ENCODE measurements around the gene MRPL18.
"Not testable (repeated sequence)": the region's sequence is repeated elsewhere in the genome, so short reads cannot be mapped to it uniquely, and the experiment has no call there.

Gene MRPL18

DNA sequence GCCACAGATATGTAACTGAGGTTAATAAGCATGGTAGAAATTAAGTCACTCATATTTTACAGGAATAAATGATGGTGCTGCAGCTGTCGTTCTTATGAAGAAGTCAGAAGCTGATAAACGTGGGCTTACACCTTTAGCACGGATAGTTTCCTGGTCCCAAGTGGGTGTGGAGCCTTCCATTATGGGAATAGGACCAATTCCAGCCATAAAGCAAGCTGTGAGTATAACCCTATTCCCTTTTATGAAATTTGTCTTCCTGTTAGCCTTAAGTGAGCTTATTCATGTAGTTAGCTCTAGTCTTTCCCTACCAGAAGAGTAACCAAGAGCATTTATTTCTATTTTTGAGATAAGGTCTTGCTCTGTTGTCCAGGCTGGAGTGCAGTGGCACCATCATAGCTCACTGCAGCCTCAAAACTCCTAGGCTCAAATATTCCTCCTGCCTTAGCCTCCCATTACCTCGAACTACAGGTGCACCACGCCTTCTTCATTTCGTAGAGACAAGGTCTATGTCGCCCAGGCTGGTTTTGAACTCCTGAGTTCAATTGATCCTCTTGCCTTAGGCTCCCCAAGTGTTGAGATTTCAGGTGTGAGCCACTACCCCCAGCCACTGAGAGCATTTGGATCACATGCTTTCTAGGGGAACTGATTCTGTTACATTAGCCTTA, 12.9 kb upstream of the MRPL18 start:
- no peak for DNase-seq (ENCODE audit: low spot score)

DNA sequence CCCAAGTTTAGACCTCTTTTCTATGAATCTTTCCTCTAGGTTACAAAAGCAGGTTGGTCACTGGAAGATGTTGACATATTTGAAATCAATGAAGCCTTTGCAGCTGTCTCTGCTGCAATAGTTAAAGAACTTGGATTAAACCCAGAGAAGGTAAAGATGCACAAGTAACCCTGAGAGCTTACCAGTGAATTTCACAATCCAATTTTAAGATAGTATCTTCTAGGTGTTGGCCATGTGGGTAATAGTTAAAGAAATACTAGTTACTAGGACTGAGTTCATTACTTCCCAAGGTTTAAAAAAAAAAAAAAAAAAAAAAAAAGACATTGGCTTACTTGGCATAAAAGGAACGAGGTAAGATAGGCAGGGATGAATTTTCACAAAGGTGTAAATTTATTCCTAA, 12.1 kb upstream of the MRPL18 start:
- DNase-seq (ENCODE audit: low spot score): no peak

DNA sequence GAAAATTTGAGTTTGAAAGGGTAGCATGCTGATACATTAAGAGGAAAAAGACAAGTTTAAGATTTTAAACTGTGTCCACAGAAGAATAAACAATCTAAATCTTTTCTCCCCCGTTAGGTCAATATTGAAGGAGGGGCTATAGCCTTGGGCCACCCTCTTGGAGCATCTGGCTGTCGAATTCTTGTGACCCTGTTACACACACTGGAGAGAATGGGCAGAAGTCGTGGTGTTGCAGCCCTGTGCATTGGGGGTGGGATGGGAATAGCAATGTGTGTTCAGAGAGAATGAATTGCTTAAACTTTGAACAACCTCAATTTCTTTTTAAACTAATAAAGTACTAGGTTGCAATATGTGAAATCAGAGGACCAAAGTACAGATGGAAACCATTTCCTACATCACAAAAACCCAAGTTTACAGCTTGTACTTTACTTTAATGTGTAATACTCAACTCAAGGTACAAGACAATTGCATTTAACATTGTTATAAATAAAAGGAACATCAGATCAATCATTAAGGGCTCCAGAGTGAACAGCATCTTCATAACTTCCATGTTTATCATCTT, 11.6 kb upstream of the MRPL18 start:
- DNase-seq (ENCODE audit: low spot score): no peak

DNA sequence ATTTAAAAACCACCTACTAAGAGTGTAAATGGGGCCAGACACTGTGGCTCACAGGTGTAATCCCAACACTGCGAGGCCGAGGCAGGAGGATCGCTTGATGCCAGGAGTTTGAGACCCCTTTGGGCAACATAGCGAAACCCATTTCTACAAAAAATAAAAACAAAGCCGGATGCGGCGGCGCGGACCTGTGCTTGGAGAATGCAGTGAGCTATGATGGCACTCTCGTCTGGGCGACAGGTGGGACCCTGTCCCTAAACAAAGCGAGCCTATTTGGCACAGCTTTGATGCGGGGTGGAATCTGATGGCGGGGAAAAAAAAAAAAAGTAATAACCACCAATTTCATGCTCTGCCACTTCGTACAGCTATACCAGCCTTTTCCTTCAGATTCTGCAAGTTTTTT, 2.0 kb upstream of the MRPL18 start:
- no peak for DNase-seq (ENCODE audit: low spot score)

DNA sequence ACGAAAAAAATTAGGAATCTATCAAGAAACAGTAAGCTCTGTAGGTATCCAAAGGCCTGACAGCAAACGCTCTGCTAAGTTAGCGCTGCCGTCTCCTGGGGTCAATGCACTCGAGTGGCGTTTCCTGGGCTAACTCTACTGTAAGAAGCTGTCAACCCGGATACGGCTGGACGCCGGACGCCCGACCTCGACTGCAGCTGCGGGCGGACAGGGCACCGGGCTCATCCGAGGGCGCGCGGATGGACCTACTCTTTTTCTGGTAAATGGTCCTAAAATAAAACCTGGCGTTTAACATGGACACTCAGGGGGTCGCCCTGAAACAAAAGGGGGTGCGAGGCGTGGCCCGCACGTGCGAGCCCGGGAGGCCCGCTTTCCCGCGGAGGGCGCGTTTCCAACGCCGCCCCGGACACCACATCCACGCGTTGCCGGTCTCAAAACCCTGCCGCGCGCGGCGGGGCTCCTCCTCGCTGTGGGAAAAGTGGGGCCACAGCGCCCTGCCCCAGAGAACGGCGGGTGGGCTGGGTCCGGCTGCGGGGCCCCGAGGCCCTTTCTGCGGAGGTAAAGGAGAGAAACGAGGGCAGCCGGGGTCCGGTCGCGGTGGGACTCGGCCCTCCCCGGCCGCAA, 1.4 kb upstream of the MRPL18 start:
- DNase-seq (ENCODE audit: low spot score): peak; percentile 27

DNA sequence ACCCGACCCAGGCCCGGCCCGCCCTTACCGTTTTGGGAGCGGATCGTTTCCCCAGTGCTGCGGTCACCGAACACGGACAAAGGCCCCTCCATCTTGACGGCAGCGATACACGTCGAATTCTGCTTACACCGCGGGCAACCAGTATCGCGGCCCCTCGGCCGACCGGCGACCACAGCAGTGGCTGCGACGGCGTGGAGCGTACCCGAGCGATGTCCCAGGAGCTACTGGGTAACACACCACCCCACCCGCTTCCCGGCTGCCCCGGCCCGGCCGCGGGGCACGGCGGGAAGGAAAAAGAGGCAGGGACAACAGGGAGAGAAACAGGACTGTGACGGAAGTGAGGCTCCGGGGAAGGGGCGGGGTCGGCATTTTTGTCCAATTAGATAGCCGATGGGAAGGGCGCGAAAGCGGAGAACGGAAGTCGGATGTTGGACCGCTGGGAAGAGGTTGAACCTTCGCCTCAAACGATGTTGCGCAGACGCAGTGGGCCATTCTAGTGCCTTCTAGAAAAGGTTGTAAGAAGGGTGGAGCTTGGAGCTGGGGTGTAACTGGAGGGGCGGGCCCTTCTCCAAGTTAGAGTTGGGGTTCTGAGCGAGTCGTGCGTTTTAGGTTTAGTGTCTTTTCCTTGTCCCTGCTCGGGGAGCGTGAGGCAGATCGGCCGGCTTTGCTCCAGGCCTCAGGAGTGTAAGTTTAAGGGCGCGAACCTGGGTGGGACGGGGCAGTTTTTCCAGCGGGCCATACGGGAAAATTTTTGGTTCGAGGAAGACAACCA, 704 bp upstream of the MRPL18 start, which contains the start of gene TCP1:
TSS of gene TCP1 (minus strand) at position 226 of the 772 bp plus-strand sequence. CDS start at position 92, 134 bp downstream.
- DNase-seq (ENCODE audit: low spot score): peak; percentile 94

DNA sequence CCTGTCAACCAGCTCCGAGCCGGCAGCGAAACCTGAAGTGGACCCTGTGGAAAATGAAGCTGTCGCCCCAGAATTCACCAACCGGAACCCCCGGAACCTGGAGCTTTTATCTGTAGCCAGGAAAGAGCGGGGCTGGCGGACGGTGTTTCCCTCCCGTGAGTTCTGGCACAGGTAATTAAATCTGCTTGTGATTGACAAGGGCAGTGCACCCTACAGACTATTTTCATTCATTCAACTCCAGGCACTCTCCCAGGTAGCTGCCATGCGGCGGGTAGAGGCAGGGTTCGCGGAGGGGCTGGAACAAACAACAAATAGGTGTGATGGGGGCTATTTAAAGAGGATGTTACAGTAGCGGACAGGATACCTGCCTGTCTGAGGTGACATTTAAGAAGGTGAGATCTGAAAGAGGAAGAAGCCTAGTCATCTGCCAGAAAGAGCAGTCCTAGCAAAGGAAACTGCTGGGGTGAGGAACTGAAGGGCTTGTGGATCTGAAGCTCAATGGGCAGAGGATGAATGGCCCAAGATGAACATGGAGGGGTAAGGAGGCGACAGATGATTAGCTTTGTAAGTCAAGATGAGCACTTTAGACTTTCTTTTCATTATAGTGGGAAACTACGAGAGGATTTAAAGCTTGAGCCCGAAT, 810 bp downstream of the MRPL18 start:
- peak; percentile 38 for DNase-seq (ENCODE audit: low spot score)

DNA sequence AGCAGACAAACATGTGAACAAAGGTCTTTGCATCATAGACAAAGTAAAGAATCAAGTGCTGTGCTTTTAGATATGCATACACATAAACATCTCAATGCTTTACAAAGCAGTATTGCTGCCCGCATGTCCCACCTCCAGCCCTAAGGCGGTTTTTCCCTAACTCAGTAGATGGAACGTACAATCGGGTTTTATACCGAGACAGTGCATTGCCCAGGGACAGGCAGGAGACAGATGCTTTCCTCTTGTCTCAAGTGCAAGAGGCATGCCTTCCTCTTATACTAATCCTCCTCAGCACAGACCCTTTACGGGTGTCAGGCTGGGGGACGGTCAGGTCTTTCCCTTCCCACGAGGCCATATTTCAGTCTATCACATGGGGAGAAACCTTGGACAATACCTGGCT, 4.7 kb downstream of the MRPL18 start:
- not testable (repeated sequence) for DNase-seq (ENCODE audit: low spot score)

DNA sequence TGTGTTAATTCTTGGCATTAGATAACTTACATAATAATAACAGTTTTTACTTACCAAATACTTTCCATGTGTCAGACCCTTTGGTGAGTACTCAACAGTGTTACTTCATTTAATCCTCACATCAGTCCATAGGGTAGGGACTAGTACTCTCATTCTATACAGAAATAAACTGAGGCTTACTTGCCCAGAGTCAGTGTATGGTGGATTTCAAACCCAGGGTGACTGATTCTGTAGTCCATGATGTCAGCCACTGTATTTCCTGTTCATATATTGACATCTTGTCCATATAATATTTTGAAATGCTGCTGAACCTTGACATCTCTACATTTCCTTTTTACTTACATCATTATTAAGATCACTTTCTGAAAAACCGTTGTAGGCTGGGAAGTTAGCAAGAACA, 7.3 kb downstream of the MRPL18 start:
- no peak for DNase-seq (ENCODE audit: low spot score)

DNA sequence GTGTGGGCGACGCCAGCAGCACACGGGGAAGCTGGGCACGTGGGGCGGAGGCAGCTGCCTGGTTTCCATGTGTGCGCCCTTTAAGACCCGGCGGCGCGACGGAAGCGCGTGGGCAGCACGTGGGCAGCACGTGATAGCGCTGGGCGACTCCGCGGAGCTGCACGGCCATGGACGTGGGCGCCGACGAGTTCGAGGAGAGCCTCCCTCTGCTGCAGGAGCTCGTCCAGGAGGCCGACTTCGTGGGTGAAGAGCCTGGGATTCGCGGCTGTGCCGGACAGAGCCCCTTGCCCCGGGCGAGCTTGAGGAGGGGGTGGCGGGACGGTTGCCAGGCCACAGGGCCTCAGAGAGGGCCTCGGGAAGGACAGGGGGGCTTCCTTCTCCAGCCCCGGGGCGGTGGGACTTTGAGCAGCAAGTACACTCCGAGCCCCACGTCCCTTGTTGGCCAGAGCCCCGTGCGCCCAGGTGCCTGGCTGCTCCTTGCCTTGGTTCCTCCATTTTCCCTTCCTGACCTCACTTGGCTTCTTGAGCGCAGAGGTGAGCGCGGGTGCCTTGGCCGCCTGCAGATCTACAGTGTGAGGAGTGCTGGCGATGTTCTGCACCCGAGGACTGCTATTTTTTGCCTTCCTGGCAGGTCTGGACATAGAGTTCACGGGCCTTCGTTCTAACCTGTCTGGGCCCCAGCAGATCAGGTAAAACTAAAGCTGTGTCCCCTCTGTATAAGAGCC, 10.0 kb downstream of the MRPL18 start, which contains the start of gene PNLDC1:
TSS of gene PNLDC1 (plus strand) at position 136 of the 725 bp plus-strand sequence. CDS start at position 168, 32 bp downstream.
- DNase-seq (ENCODE audit: low spot score): no peak

DNA sequence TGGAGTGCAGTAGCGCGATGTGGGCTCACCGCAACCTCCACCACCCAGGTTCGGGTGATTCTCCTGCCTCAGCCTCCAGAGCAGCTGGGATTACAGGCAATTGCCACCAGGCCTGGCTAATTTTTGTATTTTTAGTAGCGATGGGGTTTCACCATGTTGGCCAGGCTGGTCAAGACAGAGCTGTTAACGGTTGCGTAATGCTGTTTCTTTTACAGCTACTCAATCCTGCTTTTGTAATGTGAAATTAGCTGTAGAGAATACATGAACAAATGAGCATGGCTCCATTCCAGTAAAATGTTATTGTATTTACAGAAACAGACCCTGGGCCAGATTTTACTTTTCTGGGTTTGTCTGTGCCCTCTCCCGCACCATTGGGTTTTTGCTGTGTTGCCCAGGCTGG, 11.7 kb downstream of the MRPL18 start:
- no peak for DNase-seq (ENCODE audit: low spot score)

DNA sequence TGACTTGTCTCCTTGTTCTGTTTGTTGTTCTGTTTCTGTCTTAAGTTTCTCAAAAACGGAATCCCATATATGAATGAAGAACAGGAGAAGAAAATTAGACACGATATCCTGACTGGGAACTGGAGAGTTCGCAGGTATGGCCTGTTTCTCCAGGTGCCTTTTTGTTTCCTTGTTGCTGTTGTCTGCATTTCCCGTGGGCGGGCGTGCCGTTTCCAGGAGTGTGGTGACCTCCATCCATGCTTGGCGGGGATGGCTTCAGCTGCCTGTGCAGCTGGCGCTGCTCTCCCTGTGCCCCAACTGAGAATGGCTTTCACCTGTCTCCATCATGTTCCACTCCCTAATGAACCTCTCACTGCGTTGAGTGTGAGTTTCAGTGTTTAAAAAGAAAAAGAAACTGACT, 14.2 kb downstream of the MRPL18 start:
- DNase-seq (ENCODE audit: low spot score): no peak

DNA sequence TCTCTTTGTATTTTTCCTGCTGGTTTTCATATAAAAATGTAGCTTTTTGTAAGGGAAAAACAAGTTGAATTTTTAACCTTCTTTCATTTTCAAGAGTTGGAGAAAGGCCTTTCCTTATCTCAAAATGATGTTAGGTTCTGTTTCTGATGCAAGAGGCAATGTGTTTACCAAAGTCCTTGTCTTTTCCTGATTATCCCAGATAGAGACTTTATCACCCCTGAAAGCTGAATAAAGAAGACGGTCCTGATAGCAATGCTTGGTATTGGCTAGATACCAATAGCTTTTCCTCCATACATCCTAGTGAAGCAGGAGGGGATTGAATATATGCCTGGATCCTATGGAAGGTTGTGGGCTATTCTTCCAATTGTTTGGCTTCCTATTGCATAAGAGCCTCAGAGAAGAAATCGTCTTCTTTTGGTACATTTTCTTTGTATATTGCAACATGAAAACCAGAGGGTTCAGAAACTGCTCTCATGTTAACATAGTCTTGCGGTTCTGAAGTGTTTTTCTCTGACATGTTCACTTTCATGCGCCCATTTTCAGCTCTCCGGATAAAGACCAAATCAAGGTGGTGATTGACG, 15.3 kb downstream of the MRPL18 start:
- DNase-seq (ENCODE audit: low spot score): no peak

DNA sequence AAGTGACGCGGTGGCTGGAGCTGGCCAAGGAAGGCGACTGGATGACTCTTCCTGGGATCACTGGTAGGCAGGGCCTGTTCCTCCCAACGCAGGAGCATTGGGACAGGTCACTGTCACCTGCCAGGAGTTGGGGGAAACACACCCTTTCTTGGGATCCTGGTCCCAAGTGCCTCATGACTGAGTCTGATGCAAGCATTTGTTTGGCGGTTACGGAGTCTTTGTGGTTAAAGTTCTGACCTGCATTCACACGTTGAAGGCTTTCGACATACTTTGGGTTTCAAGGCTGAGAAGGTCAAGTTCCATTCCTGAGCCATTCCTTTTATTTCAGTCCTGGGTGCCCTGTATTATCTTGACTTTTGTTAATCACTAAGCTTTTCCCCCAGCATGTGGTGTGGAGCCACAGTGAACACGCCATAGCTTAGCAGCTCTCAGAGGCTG, 15.8 kb downstream of the MRPL18 start:
- DNase-seq (ENCODE audit: low spot score): no peak

DNA sequence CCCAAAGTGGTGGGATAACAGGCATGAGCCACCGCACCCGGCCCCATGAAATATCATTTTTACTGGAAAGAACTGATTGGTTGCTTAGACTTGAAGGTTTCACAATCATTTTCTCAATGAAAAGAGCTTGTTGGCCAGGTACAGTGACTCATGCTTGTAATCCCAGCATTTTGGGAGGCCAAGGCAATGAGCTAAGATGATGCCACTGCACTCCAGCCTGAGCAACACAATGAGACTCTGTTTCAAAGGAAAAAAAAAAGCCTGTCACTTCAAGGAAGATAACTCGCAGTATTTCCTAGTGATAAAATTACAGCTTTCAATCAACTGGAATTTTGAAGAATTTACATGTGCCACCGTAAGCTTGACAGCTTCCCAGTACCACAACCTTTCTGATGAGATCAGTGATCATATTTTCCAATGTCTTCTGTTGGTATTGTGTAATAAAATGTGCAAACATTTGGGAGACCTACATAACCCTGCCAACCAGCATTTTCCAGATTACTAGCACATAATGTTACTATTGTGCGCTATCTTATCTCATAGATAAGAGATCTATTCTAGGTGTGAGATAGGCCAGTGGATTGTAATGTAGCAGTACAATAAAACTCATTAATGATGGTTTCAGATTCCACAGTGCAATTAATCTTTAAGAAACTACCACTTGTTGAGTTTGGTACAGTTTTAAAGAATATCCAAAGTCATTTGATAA, 17.0 kb downstream of the MRPL18 start:
- no peak for DNase-seq (ENCODE audit: low spot score)

DNA sequence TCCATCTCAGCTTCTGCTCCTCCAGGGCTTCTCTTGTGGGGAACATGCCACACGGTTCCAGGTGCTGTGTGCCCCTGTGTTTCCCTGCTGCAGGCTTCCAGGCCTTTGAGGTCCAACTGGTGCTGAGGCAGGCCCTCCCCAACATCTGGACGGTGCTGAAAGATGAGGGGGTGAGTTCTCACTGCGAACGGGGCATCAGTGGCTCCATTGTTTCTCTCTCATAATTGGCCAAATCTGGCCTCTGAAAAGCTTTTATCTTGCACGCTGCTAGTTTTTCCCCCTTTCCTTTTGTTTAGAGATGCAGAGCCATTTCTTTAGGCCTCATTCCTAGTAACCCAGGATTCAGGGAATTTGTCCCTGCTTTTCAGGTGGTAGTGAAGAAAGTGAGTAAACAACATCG, 18.4 kb downstream of the MRPL18 start:
- no peak for DNase-seq (ENCODE audit: low spot score)

DNA sequence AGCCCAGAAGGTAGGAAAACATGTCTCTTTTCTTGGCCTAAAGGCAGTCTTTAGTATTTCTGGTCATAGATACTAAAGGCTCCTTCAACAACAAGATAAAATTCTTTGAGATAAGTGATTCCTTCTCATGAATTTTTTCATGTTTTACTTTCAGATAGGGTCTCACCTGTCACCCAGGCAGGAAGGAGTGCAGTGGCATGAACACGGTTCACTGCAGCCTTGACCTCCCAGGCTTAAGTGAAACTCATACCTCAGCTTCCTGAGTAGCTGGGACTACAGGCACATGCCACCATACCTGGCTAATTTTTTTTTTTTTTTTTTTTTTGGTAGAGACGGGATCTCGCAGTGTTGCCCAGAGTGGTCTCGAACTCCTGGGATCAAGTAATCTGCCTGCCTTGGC, 18.9 kb downstream of the MRPL18 start:
- DNase-seq (ENCODE audit: low spot score): no peak

DNA sequence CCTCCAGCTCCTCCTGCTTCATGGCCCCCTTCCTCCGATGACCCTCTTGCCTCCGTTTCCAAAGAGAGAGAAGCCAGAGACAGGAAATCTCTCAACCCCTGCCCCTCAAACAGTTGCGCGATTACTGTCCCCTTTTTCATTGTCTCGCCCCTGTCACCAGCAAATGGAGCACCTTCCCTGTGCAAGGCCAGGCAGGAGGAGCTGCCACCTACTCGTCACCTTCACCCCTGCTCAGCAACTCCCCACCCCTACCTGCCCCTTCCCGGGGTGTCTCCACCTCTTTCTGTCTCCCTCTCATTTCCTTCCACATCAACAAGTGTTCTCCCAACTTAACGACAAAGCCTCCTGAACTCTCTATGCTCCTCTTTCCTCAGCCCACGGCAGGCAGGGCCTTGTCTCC, 23.5 kb downstream of the MRPL18 start:
- DNase-seq (ENCODE audit: low spot score): no peak

DNA sequence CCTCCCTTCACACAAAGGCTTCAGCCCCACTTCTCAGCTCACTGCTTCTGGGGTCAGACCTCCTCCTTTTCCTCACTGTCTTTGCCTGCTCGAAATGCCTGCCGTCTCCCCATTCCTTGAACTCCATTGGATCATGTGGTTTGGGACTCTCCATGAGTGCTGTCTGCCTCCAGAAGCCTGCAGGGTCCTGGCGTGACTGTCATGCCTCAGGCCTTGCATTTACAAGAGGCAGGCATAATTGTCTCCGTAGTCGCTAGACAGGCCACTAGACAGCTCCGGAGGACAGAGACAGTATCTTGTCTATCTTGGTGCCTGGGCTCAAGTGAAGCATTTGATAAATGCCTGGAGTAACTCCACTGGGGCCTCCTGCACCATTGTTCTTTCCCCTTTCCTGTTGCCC, 25.1 kb downstream of the MRPL18 start:
- no peak for DNase-seq (ENCODE audit: low spot score)

DNA sequence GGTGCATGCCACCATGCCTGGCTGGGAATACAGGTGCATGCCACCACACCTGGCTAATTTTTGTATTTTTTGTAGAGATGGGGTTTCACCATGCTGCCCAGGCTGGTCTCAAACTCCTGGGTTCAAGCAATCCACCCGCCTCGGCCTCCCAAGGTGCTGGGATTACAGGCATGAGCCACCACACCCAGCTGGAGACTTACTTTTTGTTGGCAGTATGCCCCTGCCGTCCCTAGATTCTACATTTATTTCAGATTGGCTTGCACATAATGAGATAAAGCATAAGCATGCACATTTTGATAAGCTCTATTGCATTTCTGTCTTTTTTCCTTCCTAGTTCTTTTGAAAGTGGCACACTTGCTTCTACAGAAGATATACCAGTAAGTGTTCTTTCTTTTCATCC, 26.5 kb downstream of the MRPL18 start:
- DNase-seq (ENCODE audit: low spot score): not testable (repeated sequence)

Data from germinal center (tissue), 1 donor.